Limb (tissue), 2 donors: ENCODE data around the gene TBC1D21.

ENCODE experiments used
- DNase-seq, 2 donors: peaks; one replicate each; pipeline ENCODE4 v3.0.0-alpha.2; 2016; ENCODE audit errors: extremely low spot score in 2 of 2

Gene TBC1D21

GRCh38 chr15:73873456-73873855, at the start of gene TBC1D21:
Gene TBC1D21, plus strand, starts transcription at chr15:73873564. Its CDS starts 146 bp downstream, at chr15:73873710.
- no peak for DNase-seq

GRCh38 chr15:73826711-73827251, 46.6 kb upstream of the TBC1D21 start:
- DNase-seq = no peak

GRCh38 chr15:73829523-73829922, 43.8 kb upstream of the TBC1D21 start:
- no peak for DNase-seq

- DNase-seq = no peak
Measured at GRCh38 chr15:73832657-73833056, 40.7 kb upstream of the TBC1D21 start.

GRCh38 chr15:73836845-73837244, 36.5 kb upstream of the TBC1D21 start:
- DNase-seq = no peak

GRCh38 chr15:73838831-73839426, 34.4 kb upstream of the TBC1D21 start:
- DNase-seq = peak; percentile 4 to 38

GRCh38 chr15:73839699-73840377, 33.5 kb upstream of the TBC1D21 start:
- DNase-seq = no peak

- no peak for DNase-seq
Measured at GRCh38 chr15:73840771-73841170, 32.6 kb upstream of the TBC1D21 start.

GRCh38 chr15:73841756-73842725, 31.3 kb upstream of the TBC1D21 start:
- no peak for DNase-seq

- no peak for DNase-seq
Measured at GRCh38 chr15:73843787-73844186, 29.6 kb upstream of the TBC1D21 start.

- DNase-seq = no peak
Measured at GRCh38 chr15:73844356-73844755, 29.0 kb upstream of the TBC1D21 start.

GRCh38 chr15:73845507-73845906, 27.9 kb upstream of the TBC1D21 start:
- no peak for DNase-seq

GRCh38 chr15:73845907-73846306, 27.5 kb upstream of the TBC1D21 start:
- DNase-seq = no peak

- DNase-seq = no peak
Measured at GRCh38 chr15:73849641-73850040, 23.7 kb upstream of the TBC1D21 start.

GRCh38 chr15:73850228-73850627, 23.1 kb upstream of the TBC1D21 start:
- no peak for DNase-seq

- peak; percentile 21 to 68 for DNase-seq
Measured at GRCh38 chr15:73851689-73852088, 21.7 kb upstream of the TBC1D21 start.

GRCh38 chr15:73852507-73852906, 20.9 kb upstream of the TBC1D21 start:
- DNase-seq = no peak

- peak in 1 of 2 donors; percentile 17 for DNase-seq
Measured at GRCh38 chr15:73854265-73854664, 19.1 kb upstream of the TBC1D21 start.

- DNase-seq = peak in 1 of 2 donors; percentile 47
Measured at GRCh38 chr15:73856458-73857192, 16.7 kb upstream of the TBC1D21 start.

GRCh38 chr15:73857193-73857920, 16.0 kb upstream of the TBC1D21 start:
- DNase-seq = peak in 1 of 2 donors; percentile 9
